K562 (cell line): ENCODE data around the gene TCOF1. TPM values are rescaled to one million over a fixed set of nuclear protein-coding genes. Genes with fewer than 3 reads are reported as not detected.

ENCODE experiments used
- ATAC-seq: fragments of 200-7000 bp; cut with Tn5 transposase; 3 replicates; pipeline ENCODE4 v1.9.1; 2020; ENCODE audit warnings: moderate library complexity
- BruUV-seq: library from RNA; stranded (reverse); fragments of 400-500 nt; replicated peaks from 2 replicates; lab custom pipeline; 2021; lab: Mats Ljungman, UMichigan
- CTCF ChIA-PET: fragments of 300-600 bp; formaldehyde crosslinking; extraction: SDS; loops from one replicate; lab custom pipeline; 2021; ENCODE audit warnings: low intra/inter-chr PET ratio; lab: Yijun Ruan, JAX
- POLR2A ChIA-PET: fragments of 300-600, 350-650 bp; sonication (Branson Sonifier 250); formaldehyde crosslinking; extraction: SDS; loops from one replicate; lab custom pipeline; 2021; ENCODE audit warnings: antibody characterized with exemption, inconsistent platforms; lab: Yijun Ruan, JAX
- DNase-seq, 4 experiments: peaks; one replicate each; pipeline versions ENCODE4 v3.0.0 to v3.0.0-alpha.2; 2011 to 2018; ENCODE audit warnings: low spot score in 3 of 4, mixed read lengths in 3 of 4; ENCODE audit errors: extremely low read depth in 1 of 4
- FAIRE-seq: peaks from 2 replicates; lab custom pipeline; 2011; peaks lifted over from hg19 to GRCh38; lab: Jason Lieb, UNC
- H2AFZ ChIP-seq: 2 replicates; pipeline ENCODE4 v1.6.0; 2011; ENCODE audit warnings: low read depth, low read length, control low read depth, inconsistent platforms
- H3K27ac ChIP-seq: fragments of 200-600 bp; 3 replicates; pipeline ENCODE4 v1.8.0; 2011; ENCODE audit warnings: low read depth, mild to moderate bottlenecking, control low read depth, inconsistent platforms, low read length, moderate library complexity, mixed read lengths; ENCODE audit errors: extremely low read depth
- H3K27me3 ChIP-seq, 2 experiments: fragments of 300-600 bp in 1 of 2; 2 replicates in 1 of 2; 3 replicates in 1 of 2; pipeline versions ENCODE4 v1.6.0 to v1.8.0; 2011; ENCODE audit warnings: inconsistent platforms in 2 of 2, low read length in 2 of 2, mild to moderate bottlenecking in 1 of 2, mixed read lengths in 1 of 2, moderate library complexity in 1 of 2; ENCODE audit not compliant: control insufficient read depth in 2 of 2, insufficient read depth in 2 of 2
- H3K36me3 ChIP-seq: fragments of 300-600 bp; 3 replicates; pipeline ENCODE4 v1.8.0; 2011; ENCODE audit warnings: mild to moderate bottlenecking, low read length, inconsistent platforms; ENCODE audit not compliant: control insufficient read depth, insufficient read depth
- H3K4me1 ChIP-seq, 2 experiments: fragments of 200-600 bp in 1 of 2; replicated peaks in 1 of 2; 2 replicates in 1 of 2; 3 replicates in 1 of 2; pipeline versions ENCODE4 v1.5.1 to v1.8.0; 2011; ENCODE audit warnings: inconsistent platforms in 2 of 2, low read length in 2 of 2, mild to moderate bottlenecking in 1 of 2, mixed read lengths in 1 of 2, moderate library complexity in 1 of 2; ENCODE audit not compliant: control insufficient read depth in 2 of 2, insufficient read depth in 2 of 2
- H3K4me2 ChIP-seq: 2 replicates; pipeline ENCODE4 v1.6.1; 2011; ENCODE audit warnings: low read length, control low read depth, inconsistent platforms, mixed read lengths; ENCODE audit not compliant: insufficient read depth
- H3K4me3 ChIP-seq: fragments of 200-600 bp; sonication (generic), shearing (Covaris generic); 2 replicates; pipeline ENCODE4 v1.5.1; 2016; ENCODE audit warnings: control low read depth, inconsistent platforms
- H3K79me2 ChIP-seq: fragments of 200-600 bp; 3 replicates; pipeline ENCODE4 v1.8.0; 2011; ENCODE audit warnings: low read length, inconsistent platforms; ENCODE audit not compliant: control insufficient read depth, insufficient read depth
- H3K9ac ChIP-seq, 2 experiments: 2 replicates each; pipeline versions ENCODE4 v1.6.0 to v1.6.1; 2011; ENCODE audit warnings: low read depth in 2 of 2, low read length in 2 of 2, control low read depth in 1 of 2, inconsistent platforms in 1 of 2, mild to moderate bottlenecking in 1 of 2, mixed read lengths in 1 of 2; ENCODE audit not compliant: insufficient read depth in 1 of 2
- H3K9me1 ChIP-seq: one replicate; pipeline ENCODE4 v1.6.0; 2011; ENCODE audit warnings: inconsistent platforms, mild to moderate bottlenecking, low read length, moderate library complexity; ENCODE audit not compliant: control insufficient read depth, insufficient read depth
- H3K9me3 ChIP-seq: replicated peaks from 2 replicates; pipeline ENCODE4 v1.5.1; 2011; ENCODE audit warnings: low read depth, low read length, inconsistent platforms; ENCODE audit not compliant: control insufficient read depth, insufficient read depth
- H4K20me1 ChIP-seq: replicated peaks from 2 replicates; pipeline ENCODE4 v1.6.1; 2011; ENCODE audit warnings: low read length, inconsistent platforms, mixed read lengths; ENCODE audit not compliant: control insufficient read depth, insufficient read depth
- EWSR1 ChIP-seq: fragments of 450-650 bp; IDR thresholded peaks from 2 replicates; pipeline ENCODE4 v1.6.1; 2018; ENCODE audit warnings: borderline replicate concordance, mild to moderate bottlenecking, low read depth, moderate library complexity; ENCODE audit not compliant: partially characterized antibody
- HMGXB4 ChIP-seq: sonication (generic); formaldehyde crosslinking; IDR thresholded peaks from 2 replicates; pipeline ENCODE4 v1.8.1; 2023; ENCODE audit warnings: mild to moderate bottlenecking, missing genetic modification reagents
- NFIC ChIP-seq: fragments of 450-650 bp; IDR thresholded peaks from 2 replicates; pipeline ENCODE4 v1.6.1; 2017; ENCODE audit warnings: mild to moderate bottlenecking, inconsistent platforms
- PTRF ChIP-seq: fragments of 450-650 bp; IDR thresholded peaks from 2 replicates; pipeline ENCODE4 v1.6.1; 2016; ENCODE audit warnings: mild to moderate bottlenecking, missing genetic modification characterization, missing compliant biosample characterization
- TARDBP ChIP-seq: fragments of 450-650 bp; IDR thresholded peaks from 2 replicates; pipeline ENCODE4 v1.6.1; 2016
- WGBS: fragments of 100-300 bp; shearing (Covaris generic); methylation state at CpG from one replicate; pipeline ENCODE4 v1.1.6; 2016; ENCODE audit warnings: low coverage, mixed read lengths; ENCODE audit not compliant: insufficient coverage; ENCODE audit errors: missing lambda C conversion rate; 5-methylcytosine and 5-hydroxymethylcytosine counted together
- in situ Hi-C: fragments of 300-500 bp; cut with MboI; formaldehyde crosslinking; loops from 4 replicates; pipeline ENCODE4 v1.15.0; 2018; ENCODE audit warnings: inconsistent platforms, mixed read lengths
- intact Hi-C: fragments of 100-400 bp; cut with micrococcal nuclease; formaldehyde crosslinking; loops from 2 replicates; pipeline ENCODE4 v1.14.2; 2022
- polyA plus RNA-seq, 8 experiments: library from polyadenylated mRNA; depleted of rRNA in 4 of 8; stranded (reverse) in 5 of 8; unstranded in 3 of 8; fragments of >200 nt; fragmentation: Nextera tagmentation in 2 of 8; fragmentation: Illumina TruSeq in 1 of 8; extraction: Ambion mirVana in 2 of 8; extraction: Trizol in 1 of 8; gene quantifications; 2 replicates each; pipeline versions ENCODE4 v1.2.1 to v1.2.3, GENCODE V29; 2011 to 2014; ENCODE audit warnings: inconsistent platforms in 1 of 8, missing spikeins in 1 of 8
- total RNA-seq, 7 experiments: library from RNA; depleted of rRNA in 6 of 7; stranded (reverse); fragments of >200 nt in 6 of 7; fragmentation: Illumina TruSeq in 2 of 7; extraction: Trizol in 2 of 7; gene quantifications; 2 replicates each; pipeline versions ENCODE4 v1.2.1 to v1.2.3, GENCODE V29; 2011 to 2021; ENCODE audit warnings: low replicate concordance in 1 of 7
- TF ChIP-seq, protein P1 (sequence below): fragments of 450-650 bp; conservative IDR thresholded peaks from 2 replicates; pipeline ENCODE4 v1.6.1; 2016; ENCODE audit warnings: missing genetic modification characterization, low read depth, mild to moderate bottlenecking, control low read depth, missing compliant biosample characterization
- TF ChIP-seq, protein P2 (sequence below): sonication (generic); formaldehyde crosslinking; IDR thresholded peaks from 2 replicates; pipeline ENCODE4 v1.8.1; 2023; ENCODE audit warnings: missing genetic modification reagents, mild to moderate bottlenecking, borderline replicate concordance
- TF ChIP-seq, protein P3 (sequence below): sonication (generic); formaldehyde crosslinking; IDR thresholded peaks from 2 replicates; pipeline ENCODE4 v1.5.0; 2020; ENCODE audit warnings: missing genetic modification reagents

Gene TCOF1
- total and polyA plus RNA-seq, 9 of the 15 experiments (the other 6 are each of a cell fraction or from before 2014, with no cell fraction given) = 9.8 to 134 (median 61.7) TPM

DNA sequence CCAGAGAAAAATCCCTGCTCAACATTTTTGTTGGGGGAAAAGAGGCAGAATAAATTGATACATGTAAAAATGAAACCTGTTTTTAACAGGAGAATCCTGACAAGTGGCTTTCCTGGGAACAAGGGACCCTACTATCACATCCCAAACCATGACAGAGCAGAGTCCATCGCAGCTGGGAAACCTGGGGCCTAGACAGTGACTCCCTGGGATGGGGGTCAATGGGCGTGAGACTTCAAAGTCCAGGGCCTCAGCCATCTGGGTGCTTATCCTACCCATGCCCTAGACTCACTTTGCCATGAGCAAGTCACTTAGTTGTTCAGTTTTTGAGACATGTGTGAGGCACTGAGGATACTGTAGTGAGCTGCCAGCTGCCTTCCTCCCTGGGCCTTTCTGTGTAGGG lies 5.7 kb downstream of the TCOF1 start:
- ATAC-seq (no peak), DNase-seq (no peak), FAIRE-seq (no peak)
- H4K20me1 ChIP-seq = peaks cover 12% of the 10 kb centered on the region
- H2AFZ ChIP-seq = no peak overlapping the region
- no peaks in the 10 kb centered on the region for H3K9me1 ChIP-seq
- no peak overlapping the region for H3K4me2 ChIP-seq
- no peak overlapping the region for H3K27ac ChIP-seq
- intact Hi-C loops (no loop called here), in situ Hi-C loops (no loop called here)
- H3K9me3 ChIP-seq = no peaks in the 10 kb centered on the region
- no peak overlapping the region for H3K9ac ChIP-seq
- no TSS peak for BruUV-seq
- POLR2A ChIA-PET = interaction anchor here (0.9 to 2.7 kb wide), 4 partner anchors 10 to 16 kb away, joined by 3 to 14 read pairs (median 4); no protein-coding TSS in a partner anchor
- CTCF ChIA-PET = no interaction called here
- H3K36me3 ChIP-seq = peaks cover 89% of the 10 kb centered on the region
- peaks cover 37% of the 10 kb centered on the region for H3K79me2 ChIP-seq
- no peaks in the 10 kb centered on the region for H3K27me3 ChIP-seq
- H3K4me1 ChIP-seq = peaks cover 8% of the 10 kb centered on the region in 2 experiments; a peak in 3 of 5 replicates
- H3K4me3 ChIP-seq = no peak overlapping the region
- 96% methylated on average over 2 of the region's 2 CpGs for WGBS
- no peak for TF ChIP-seq HMGXB4 (CRISPR knock-in tag)
- TF ChIP-seq TARDBP = no peak
- no peak for TF ChIP-seq EWSR1
- TF ChIP-seq, protein P1, sequence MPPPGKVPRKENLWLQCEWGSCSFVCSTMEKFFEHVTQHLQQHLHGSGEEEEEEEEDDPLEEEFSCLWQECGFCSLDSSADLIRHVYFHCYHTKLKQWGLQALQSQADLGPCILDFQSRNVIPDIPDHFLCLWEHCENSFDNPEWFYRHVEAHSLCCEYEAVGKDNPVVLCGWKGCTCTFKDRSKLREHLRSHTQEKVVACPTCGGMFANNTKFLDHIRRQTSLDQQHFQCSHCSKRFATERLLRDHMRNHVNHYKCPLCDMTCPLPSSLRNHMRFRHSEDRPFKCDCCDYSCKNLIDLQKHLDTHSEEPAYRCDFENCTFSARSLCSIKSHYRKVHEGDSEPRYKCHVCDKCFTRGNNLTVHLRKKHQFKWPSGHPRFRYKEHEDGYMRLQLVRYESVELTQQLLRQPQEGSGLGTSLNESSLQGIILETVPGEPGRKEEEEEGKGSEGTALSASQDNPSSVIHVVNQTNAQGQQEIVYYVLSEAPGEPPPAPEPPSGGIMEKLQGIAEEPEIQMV (tag) = no peak
- TF ChIP-seq NFIC = no peak
- TF ChIP-seq PTRF (tag) = no peak
- TF ChIP-seq, protein P2, sequence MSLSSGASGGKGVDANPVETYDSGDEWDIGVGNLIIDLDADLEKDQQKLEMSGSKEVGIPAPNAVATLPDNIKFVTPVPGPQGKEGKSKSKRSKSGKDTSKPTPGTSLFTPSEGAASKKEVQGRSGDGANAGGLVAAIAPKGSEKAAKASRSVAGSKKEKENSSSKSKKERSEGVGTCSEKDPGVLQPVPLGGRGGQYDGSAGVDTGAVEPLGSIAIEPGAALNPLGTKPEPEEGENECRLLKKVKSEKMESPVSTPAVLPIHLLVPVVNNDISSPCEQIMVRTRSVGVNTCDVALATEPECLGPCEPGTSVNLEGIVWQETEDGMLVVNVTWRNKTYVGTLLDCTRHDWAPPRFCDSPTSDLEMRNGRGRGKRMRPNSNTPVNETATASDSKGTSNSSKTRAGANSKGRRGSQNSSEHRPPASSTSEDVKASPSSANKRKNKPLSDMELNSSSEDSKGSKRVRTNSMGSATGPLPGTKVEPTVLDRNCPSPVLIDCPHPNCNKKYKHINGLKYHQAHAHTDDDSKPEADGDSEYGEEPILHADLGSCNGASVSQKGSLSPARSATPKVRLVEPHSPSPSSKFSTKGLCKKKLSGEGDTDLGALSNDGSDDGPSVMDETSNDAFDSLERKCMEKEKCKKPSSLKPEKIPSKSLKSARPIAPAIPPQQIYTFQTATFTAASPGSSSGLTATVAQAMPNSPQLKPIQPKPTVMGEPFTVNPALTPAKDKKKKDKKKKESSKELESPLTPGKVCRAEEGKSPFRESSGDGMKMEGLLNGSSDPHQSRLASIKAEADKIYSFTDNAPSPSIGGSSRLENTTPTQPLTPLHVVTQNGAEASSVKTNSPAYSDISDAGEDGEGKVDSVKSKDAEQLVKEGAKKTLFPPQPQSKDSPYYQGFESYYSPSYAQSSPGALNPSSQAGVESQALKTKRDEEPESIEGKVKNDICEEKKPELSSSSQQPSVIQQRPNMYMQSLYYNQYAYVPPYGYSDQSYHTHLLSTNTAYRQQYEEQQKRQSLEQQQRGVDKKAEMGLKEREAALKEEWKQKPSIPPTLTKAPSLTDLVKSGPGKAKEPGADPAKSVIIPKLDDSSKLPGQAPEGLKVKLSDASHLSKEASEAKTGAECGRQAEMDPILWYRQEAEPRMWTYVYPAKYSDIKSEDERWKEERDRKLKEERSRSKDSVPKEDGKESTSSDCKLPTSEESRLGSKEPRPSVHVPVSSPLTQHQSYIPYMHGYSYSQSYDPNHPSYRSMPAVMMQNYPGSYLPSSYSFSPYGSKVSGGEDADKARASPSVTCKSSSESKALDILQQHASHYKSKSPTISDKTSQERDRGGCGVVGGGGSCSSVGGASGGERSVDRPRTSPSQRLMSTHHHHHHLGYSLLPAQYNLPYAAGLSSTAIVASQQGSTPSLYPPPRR (CRISPR knock-in tag) = no peak
- TF ChIP-seq, protein P3, sequence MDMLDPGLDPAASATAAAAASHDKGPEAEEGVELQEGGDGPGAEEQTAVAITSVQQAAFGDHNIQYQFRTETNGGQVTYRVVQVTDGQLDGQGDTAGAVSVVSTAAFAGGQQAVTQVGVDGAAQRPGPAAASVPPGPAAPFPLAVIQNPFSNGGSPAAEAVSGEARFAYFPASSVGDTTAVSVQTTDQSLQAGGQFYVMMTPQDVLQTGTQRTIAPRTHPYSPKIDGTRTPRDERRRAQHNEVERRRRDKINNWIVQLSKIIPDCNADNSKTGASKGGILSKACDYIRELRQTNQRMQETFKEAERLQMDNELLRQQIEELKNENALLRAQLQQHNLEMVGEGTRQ (CRISPR knock-in tag) = no peak
